HG03469 (cell line): ENCODE results near the gene USP24.
"Not testable (repeated sequence)": the region's sequence is repeated elsewhere in the genome, so short reads cannot be mapped to it uniquely, and the experiment has no call there.

Experiments used
- ATAC-seq: cut with Tn5 transposase; IDR thresholded peaks from one replicate; pipeline ENCODE4 v1.9.1; 2021; ENCODE audit warnings: mild to moderate bottlenecking, moderate library complexity, moderate number of reproducible peaks; ENCODE audit not compliant: unreplicated experiment

The USP24 gene

DNA sequence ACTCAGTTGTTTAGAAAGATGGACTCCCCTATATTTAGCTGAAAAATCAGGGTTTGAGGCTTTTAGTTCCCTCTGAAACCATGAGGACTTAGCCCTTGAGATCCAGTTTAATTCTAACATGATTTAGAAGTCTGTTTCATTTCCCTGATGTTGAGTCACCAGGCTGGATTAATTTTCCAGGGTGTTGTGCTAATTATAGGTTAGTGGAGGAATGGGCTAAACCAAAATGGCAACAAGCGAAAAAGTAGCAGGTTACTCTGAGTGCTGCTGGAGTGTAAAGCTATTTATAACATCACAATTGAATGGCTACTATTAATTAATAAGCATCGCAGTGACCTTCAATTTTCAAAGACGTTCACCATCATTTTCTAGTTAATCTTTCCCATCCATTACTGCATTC, 15.5 kb upstream of the USP24 start:
- ATAC-seq = no peak

DNA sequence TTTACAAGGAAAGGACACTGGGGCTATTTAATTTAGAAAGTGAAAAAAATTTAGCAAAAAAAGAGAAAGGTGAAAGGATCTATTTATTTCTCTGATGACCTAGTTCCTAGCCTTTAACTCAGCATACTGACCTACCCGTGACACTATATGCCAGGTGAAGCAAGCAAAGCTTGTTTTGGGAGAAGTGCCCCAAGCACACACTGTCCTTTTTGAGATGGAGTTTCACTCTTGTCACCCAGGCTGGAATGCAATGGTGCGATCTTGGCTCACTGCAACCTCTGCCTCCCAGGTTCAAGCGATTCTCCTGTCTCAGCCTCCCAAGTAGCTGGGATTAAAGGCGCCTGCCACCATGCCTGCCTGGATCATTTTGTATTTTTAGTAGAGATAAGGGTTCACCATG, 14.6 kb upstream of the USP24 start:
- ATAC-seq = not testable (repeated sequence)

DNA sequence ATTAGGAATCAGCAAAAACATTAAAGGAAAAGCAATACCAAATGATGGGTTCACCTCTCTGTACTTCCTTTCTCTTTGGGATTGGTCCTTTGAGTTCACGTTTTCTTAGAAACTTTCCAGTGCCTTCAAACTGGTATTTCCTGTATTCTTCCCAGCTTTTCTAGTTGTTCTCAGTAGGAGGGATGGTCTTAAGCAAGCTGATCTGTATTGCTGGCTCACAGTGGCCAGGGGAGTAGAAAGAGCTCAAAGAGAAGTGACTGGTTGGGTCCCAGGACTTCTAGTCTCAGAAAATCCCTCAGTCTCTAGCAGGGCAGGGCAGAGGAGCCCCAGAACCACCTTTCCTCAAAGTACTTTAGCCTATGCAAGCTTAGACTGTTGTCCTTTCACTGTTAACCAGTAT, 10.1 kb upstream of the USP24 start:
- no peak for ATAC-seq

DNA sequence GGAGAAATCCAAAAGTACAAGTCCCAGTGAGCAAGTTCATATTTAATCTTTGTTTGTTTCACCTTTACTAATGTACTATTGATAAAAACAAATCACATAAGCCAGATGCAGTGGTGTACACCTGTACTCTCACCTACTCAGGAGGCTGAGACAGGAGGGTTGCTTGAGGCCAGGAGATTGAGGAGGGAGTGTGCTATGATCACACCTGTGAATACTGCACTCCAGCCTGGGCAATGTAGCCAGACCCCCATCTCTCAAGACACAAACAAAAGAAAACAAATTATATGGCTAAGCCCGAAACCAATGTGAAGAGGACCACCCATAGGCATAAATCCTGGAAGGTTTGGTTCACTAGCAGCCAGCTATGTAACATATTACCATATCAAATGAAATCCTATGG, 9.6 kb upstream of the USP24 start:
- ATAC-seq = no peak

DNA sequence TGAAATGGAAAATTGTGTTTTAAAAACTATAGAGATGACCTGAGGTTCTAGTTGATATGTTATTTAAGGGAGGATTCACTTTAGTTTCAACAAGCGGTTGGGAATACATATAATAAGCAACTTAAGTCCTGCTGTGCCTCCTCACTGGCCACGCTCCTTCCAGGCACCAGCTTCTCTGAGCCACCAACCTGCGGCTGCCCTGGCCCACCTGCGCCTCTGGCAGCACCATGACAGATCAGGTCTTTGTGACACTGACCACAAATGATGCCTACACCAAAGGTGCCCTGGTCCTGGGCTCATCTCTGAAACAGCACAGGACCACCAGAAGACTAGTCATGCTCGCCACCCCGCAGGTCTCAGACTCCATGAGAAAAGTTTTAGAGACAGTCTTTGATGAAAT, 7.0 kb upstream of the USP24 start:
- no peak for ATAC-seq

DNA sequence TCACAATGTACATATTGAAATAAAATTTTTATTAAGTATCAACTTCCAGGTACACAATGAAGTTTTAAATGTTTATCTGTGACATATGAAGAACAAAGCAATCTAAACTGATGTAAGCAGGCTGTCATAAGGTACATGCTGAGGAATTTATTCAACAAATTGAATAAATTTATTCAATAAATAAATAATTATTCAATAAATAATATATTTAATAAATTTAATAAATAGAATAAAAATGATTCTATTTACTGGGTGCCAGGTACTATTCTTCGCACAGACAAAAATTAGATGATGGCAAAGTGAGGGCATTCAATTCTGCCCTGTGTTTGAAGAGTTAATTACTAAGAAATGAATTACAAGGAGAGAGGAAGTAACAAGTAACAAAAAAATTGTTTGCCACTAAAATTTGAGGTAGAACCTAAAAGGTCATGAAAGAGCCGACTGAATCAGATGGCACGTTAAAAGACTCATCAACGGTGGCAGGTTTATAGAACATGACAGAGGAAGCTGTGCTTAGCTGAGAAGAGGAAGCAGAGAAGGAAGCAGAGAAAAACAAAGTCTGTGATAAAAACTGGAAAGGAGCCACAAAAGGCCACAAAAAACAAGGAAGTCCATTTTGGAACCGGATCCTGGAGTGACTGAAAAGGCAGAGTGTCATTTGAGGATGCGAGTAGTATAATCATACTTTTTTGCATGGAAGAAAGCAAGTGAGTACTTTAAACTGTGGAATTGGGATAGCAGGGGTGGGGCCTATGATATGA, 2.2 kb upstream of the USP24 start:
- ATAC-seq = no peak

DNA sequence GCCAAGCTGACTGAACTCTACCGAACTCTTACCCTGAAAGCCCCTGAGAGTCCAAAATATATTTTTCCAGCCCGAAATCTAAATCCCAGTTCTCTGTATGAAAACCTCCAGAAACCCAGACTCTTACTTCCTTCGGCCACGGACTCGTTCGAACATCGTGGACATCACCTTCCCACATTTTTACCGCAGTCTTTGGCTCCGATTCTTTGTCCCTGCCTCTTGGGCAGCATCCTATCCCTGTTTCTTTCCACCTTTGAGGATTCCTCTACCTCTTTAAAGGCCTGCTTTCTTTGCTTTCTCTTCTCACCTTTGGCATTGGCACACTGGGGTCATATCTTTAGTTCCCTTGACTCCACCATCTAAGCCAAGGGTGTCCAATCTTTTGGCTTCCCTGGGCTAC, 932 bp upstream of the USP24 start:
- ATAC-seq = no peak

DNA sequence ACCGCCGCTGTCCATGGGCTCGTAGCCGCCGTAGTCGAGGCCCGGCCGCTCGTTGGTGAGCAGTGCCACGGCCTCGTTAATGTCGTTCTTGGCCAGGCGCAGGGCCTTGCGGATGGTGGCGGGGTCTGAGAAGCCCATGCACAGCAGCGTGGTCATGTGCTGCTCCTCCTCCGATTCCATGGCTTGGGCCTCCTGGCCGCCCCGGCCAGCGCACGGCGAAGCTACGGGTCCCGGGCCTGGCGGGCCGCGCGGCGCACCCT, 300 bp downstream of the USP24 start:
- peak; percentile 19 for ATAC-seq

DNA sequence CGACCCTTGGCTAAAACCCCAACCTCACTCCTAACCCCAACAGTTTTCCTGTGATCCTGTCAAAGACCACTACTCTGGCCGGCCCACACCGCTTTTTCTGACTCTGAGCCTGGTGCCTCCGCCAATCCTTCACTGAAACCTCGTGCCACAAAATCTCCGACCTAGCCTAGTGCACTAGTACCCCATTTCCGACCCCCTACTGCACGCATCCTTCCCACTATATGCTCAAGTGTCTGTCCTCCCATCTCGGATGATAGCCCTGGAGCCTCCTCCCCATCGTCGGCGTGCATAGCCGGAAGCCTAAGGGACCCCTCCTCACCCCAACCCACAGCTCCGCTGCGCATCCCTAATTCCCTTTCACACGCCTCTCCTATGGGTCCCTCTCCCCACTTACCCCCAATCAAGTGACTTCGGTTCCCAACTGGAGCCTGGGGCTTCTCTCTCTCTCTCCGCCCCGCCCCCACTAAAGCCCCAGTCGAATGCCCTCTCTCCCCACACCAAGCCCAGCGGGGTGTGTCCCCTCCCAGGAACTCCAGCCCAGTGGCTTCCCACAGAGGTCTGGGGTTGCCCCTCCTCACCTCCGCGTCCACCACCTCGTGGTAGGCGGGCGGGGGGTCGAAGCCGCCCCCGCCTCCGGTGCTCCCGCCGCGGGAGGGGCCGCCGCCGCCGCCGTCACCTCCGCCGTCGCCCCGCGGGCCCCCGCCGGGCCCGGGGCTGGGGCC, 791 bp downstream of the USP24 start:
- ATAC-seq = no peak

DNA sequence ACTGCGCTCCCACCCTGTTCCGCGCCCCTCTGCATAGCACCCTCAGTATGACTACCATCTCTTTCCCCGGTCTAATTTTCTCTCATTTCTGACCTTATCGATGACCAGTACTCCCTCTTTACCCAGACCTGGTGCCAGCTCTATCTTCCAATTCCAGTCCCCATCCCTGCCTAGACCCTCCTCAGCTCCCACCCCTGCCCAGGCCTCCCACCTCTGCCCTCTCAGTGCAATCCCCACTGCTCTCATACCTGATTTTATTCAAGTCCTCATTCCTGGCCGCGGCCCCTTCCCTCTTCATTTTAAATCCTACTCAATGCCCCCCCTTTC, 1.3 kb downstream of the USP24 start:
- ATAC-seq = no peak

DNA sequence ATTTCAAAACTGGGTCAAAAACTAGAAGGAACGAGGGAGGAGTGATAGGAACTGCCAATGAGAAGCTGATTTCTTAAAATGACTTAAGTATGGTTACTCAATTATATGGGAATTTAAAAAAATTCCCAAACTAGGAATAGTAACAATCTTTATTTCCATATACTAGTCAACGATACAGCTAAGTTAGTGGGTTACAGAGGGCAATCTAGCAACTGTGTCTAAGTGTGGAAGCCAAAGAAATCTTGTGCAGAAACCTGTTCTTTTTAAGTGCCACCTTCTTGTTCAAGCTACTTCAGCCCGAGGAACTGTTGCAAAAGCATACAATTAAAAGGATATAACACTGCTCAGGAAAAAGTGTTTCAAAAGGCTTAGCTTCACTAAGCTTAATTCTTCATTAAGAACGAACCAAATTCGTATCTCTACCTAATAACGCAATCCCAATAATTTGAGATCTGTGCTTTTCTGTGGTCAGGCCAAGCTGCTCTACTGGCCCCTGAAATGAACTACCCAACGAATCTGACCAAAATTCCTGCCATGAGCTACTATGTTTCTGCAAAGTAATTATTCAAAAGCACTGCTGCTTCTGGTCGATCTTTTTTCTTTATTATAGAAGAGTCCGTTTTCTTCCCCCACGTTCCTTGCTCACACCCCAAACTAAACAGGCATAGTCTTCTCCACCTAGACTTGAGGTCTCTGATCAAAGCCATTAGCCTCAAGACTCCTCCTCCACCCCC, 1.8 kb downstream of the USP24 start:
- no peak for ATAC-seq

DNA sequence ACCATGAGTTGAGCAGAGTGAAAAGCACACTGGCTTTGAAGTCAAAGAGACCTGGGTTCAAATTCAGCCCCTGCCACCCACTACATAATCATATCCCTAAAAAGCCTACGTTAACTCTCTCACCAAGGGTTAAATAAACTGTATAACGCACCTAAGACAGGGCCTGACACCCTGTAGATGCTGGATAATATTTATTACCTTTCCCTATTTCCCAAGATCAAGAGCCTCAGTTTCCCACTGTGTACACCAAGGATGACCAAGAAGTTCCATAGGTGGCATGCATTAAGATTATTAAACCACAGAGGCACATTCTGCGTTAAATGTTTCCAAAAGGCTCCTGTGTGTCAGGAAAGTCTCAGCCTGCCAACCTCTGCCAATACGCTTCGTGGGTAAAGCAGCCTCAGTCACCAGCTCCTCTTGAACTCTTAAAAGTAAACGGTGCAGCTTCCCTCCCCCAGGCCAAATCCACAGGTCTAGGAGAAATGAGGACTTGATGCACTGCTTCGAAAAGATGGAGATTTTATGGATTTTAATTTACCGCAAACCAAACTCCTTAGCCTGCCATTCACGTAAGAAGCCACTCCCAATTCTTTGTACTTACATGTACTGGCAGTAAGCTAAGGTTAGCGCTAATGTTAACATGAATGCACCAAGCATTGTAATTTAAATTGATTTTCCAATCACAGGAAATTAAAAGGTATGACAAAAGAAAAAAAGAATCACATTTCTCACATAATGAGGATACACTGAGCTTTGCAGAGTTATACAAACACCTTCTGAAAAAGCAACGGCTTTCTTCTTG, 2.6 kb downstream of the USP24 start:
- no peak for ATAC-seq

DNA sequence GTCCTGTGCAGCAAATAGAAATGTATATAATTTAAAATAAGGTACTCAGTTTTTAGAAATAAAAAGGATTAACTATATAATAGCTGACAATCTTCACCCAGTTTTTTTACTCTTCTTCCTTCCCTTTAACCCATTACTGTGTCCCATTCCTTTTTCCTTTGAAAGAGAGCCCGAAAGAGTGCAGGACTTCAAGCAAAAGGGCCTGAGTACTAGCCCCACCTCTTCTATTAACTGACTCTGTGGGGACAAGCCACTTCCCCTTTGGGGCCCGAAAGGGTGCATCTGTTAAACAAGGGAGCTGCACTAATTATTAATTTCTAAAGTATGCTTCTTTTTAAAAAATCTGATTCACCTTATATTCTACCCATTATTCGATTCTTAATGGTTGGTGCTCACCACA, 3.3 kb downstream of the USP24 start:
- no peak for ATAC-seq

DNA sequence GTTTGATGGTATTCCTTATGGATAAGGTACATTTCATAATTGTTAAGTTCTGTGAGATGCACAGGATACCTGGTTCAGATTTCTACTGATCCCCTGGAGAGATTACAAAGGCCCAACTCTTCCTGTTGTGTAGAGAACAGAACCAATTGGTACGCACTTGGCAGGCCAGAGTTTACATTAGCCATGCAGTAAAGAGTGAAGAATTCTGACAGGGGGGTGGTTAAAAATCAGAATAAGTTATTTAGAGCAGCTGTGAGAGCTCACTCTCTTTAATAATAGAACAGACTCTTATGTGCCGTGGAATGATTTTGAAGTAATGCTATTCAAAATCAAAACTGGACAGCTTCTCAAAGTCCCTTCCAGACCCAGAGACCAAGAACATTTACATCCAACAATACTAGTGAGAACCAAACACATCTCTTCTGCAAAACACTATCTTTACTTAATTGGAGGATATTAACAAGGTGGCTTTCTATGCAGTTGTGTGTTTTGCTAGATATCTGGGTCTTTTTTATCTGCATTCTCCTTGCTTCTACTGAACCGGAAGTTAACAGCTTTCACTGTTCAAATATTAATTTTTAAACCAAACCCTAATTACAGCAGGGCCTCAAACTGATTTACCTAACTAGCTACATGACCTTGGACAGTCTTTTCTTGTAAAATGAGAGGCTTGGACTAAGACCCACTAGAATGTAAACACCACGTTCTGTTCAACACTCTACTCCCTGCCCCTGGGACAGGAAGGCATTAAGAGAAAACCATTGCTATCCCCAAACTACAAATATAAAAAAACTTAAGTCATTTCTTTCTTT, 4.0 kb downstream of the USP24 start:
- ATAC-seq = no peak

DNA sequence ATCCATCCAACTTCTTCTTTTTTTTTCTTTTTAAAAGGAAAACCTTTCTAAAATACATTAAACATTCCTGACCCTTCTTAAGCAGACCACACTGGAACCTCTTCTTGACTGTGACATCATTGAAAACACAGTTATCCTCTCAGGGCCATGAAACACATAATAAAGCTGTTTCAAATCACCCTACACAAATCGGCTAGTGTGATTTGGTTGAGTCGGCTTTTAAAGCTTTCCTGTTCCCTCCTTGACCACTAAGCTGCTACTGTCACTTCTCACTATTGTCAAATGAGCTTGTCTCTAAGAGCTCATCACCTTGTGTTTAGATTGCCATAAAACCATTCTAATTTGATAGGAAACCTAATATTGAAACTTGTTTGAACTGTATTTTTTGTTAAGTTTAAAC, 5.9 kb downstream of the USP24 start:
- ATAC-seq = no peak

DNA sequence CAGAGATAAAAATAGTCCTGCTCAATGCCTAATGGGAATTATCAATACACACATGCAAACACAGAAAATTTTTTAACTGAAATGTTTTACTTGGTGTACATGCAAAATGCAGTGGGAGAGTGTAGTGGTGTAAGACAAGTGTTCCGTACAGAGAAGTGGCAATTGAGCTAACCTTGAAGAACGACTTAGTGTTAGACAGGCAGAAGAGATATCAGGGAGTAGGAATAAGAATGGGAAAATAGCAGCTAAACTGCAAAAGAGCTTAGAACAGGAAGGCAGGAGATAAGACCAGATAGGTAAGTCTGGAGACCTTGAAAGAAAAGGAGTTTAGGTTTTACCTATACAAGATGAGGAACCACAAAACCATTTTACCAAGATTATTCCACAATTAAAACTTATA, 9.0 kb downstream of the USP24 start:
- no peak for ATAC-seq

DNA sequence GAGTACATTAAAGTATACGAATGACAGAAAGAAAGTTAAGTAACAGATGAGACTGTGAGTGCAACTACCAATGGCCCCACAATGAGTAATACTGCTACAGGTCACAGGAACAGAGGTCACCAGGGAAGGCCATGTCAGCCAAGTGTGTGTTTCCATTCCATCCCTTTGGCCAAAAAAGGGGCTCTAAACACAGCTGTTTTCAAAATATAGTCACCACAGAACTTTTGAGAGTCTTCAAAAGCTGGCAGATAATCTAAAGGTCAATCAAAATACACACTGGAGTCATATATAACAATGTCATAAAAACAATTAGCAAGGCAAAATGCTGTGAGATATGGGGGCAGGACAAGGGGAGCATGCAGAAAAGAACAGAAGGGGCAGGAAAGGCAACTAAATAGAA, 10.2 kb downstream of the USP24 start:
- peak; percentile 81 for ATAC-seq

DNA sequence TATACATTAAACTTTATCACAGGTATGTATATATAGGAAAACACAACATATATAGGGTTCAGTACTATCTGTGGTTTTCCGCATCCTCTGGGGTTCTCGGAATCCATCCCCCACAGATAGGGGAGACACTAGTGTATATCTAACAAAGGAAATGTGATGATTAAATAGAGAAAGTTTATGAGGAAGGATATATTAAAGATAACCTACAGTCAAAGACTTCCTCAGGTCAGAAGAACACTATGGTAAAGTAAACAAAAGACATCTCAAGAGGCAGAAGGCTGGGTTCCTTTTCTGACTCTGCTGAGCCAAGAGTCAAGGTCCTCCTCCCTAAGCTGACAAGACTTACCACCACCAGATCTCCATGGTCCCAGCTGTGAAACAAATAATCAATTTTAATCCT, 12.1 kb downstream of the USP24 start:
- ATAC-seq = no peak

DNA sequence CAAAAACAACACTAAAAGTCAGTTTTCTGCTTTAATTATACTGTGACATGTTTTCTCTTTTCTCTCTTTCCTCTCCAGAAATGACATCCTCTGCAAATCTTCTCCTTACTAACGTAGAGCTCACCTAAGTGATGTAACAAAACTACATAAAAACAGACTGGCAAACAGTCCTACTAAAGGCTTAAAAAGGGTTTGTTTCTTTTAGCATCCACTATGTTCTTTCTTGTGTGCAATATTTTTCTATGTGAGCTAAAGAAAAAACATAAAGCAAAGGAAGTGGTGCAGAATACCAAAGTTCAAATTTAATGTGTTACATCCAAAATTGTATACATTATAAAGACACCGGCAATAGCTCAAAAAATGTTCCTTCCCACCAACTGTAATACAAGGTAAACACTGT, 14.5 kb downstream of the USP24 start:
- no peak for ATAC-seq

DNA sequence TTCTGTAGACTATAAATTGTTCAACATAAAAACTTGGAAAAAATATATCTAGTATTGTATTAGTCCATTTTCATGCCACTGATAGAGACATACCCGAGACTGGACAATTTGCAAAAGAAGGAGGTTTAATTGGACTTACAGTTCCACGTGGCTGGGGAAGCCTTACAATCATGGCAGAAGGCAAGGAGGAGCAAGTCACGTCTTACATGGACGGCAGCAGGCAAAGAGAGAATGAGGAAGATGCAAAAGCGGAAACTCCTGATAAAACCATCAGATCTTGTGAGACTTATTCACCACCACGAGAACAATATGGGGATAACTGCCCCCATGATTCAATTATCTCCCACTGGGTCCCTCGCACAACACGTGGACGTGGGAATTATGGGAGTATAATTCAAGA, 15.4 kb downstream of the USP24 start:
- not testable (repeated sequence) for ATAC-seq

DNA sequence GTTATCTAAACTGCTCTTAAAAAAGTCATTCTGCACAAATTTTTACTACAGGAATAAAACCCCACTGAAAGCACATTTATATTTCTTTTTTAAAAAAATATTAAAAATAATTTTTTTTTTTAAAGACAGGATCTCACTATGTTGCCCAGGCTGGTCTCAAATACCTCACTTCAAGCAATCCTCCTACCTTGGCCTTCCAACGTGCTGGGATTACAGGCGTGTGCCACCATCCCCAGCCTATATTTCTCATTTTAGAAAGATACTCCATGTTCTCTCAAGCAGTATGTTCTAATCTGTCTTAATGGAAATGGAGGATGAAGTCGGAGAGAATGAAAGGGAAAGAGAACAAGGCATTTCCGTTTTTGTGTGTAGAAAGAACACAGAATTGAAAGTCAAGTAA, 17.1 kb downstream of the USP24 start:
- ATAC-seq = no peak
